Measurements from ENCODE around the gene DPP10.
"Not testable (repeated sequence)": the region's sequence is repeated elsewhere in the genome, so short reads cannot be mapped to it uniquely, and the experiment has no call there.

The DPP10 gene

GRCh38 chr2:114442510-114442909, at the start of gene DPP10:
TSS of gene DPP10 (plus strand) at chr2:114442641.
- no peak for DNase-seq

GRCh38 chr2:114400890-114401289, 41.6 kb upstream of the DPP10 start:
- no peak for DNase-seq

GRCh38 chr2:114405247-114406116, 37.0 kb upstream of the DPP10 start:
- no peak for DNase-seq

- no peak for DNase-seq
Measured at GRCh38 chr2:114406347-114406746, 36.1 kb upstream of the DPP10 start.

- DNase-seq: not testable (repeated sequence)
Measured at GRCh38 chr2:114407353-114407752, 35.1 kb upstream of the DPP10 start.

- DNase-seq: no peak
Measured at GRCh38 chr2:114421781-114422180, 20.7 kb upstream of the DPP10 start.

GRCh38 chr2:114424699-114425098, 17.7 kb upstream of the DPP10 start:
- no peak for DNase-seq

GRCh38 chr2:114426756-114427155, 15.7 kb upstream of the DPP10 start:
- DNase-seq: no peak

GRCh38 chr2:114436329-114436728, 6.1 kb upstream of the DPP10 start:
- no peak for DNase-seq

- DNase-seq: no peak
Measured at GRCh38 chr2:114446571-114446970, 4.1 kb downstream of the DPP10 start.

- no peak for DNase-seq
Measured at GRCh38 chr2:114450639-114451038, 8.2 kb downstream of the DPP10 start.

- no peak for DNase-seq
Measured at GRCh38 chr2:114456566-114456965, 14.1 kb downstream of the DPP10 start.

GRCh38 chr2:114457956-114458355, 15.5 kb downstream of the DPP10 start:
- no peak for DNase-seq

GRCh38 chr2:114461116-114461515, 18.7 kb downstream of the DPP10 start:
- DNase-seq: no peak

- DNase-seq: no peak
Measured at GRCh38 chr2:114464961-114465706, 22.7 kb downstream of the DPP10 start.

GRCh38 chr2:114468343-114468742, 25.9 kb downstream of the DPP10 start:
- DNase-seq: no peak

- DNase-seq: no peak
Measured at GRCh38 chr2:114472246-114472645, 29.8 kb downstream of the DPP10 start.

GRCh38 chr2:114472726-114473125, 30.3 kb downstream of the DPP10 start:
- DNase-seq: no peak

GRCh38 chr2:114488841-114489530, 46.5 kb downstream of the DPP10 start:
- no peak for DNase-seq

- no peak for DNase-seq
Measured at GRCh38 chr2:114495046-114495445, 52.6 kb downstream of the DPP10 start.

- no peak for DNase-seq
Measured at GRCh38 chr2:114496959-114497358, 54.5 kb downstream of the DPP10 start.

GRCh38 chr2:114499101-114499500, 56.7 kb downstream of the DPP10 start:
- no peak for DNase-seq

GRCh38 chr2:114507744-114508143, 65.3 kb downstream of the DPP10 start:
- no peak for DNase-seq

- DNase-seq: no peak
Measured at GRCh38 chr2:114515882-114516281, 73.4 kb downstream of the DPP10 start.

Data from CD4-positive, alpha-beta T cell treated with Interleukin-21 for 1 hour (primary cell).